H7 (cell line): ENCODE results near the gene LGALSL. TPM values are rescaled to one million over a fixed set of nuclear protein-coding genes. Genes with fewer than 3 reads are reported as not detected.

ENCODE experiments used
- total RNA-seq: library from RNA; depleted of rRNA; stranded (reverse); fragments of >200 nt; shearing (Covaris generic); gene quantifications from 2 replicates; pipeline ENCODE4 v1.2.3, GENCODE V29; 2014; rRNA removed

Gene LGALSL
- total RNA-seq, 1 experiment from 2014 or later, result 12.0 TPM

Other genes with a start within 250 kb of the LGALSL start
- 10.6 and 15.0 TPM in 2 replicates for gene AFTPH, start 70.2 kb downstream of the LGALSL start, total RNA-seq
- 4.0 and 4.4 TPM in 2 replicates for gene SERTAD2, start 199.8 kb downstream of the LGALSL start, total RNA-seq